NCI-H748 (cell line): ENCODE results near the gene GPM6B.

Experiments
- DNase-seq: peaks from one replicate; lab custom pipeline; 2025; ENCODE audit not compliant: unreplicated experiment; lab: John Stamatoyannopoulos, UW

Gene GPM6B

GRCh38 chrX:13825178-13825762 is 8.4 kb upstream of the GPM6B start:
- DNase-seq = no peak

GRCh38 chrX:13824746-13825145 is 7.9 kb upstream of the GPM6B start:
- no peak for DNase-seq

- no peak for DNase-seq
Observed at GRCh38 chrX:13821738-13822137, 4.8 kb upstream of the GPM6B start.

GRCh38 chrX:13816176-13816575 is 717 bp downstream of the GPM6B start:
- DNase-seq = no peak

- DNase-seq = no peak
Observed at GRCh38 chrX:13815664-13816063, 1.2 kb downstream of the GPM6B start.

GRCh38 chrX:13808865-13809264 is 8.0 kb downstream of the GPM6B start:
- DNase-seq = no peak

GRCh38 chrX:13808293-13808692 is 8.6 kb downstream of the GPM6B start:
- DNase-seq = no peak

- DNase-seq = no peak
Observed at GRCh38 chrX:13805241-13805640, 11.7 kb downstream of the GPM6B start.

GRCh38 chrX:13803116-13803515 is 13.8 kb downstream of the GPM6B start:
- DNase-seq = no peak

GRCh38 chrX:13798184-13798583 is 18.7 kb downstream of the GPM6B start:
- DNase-seq = no peak

- no peak for DNase-seq
Observed at GRCh38 chrX:13797512-13797911, 19.4 kb downstream of the GPM6B start.

GRCh38 chrX:13794417-13794816 is 22.5 kb downstream of the GPM6B start:
- no peak for DNase-seq

- DNase-seq = no peak
Observed at GRCh38 chrX:13793897-13794296, 23.0 kb downstream of the GPM6B start.

GRCh38 chrX:13791559-13791958 is 25.3 kb downstream of the GPM6B start:
- peak; percentile 67 for DNase-seq

GRCh38 chrX:13791145-13791544 is 25.7 kb downstream of the GPM6B start:
- DNase-seq = no peak

GRCh38 chrX:13790206-13791131 is 26.4 kb downstream of the GPM6B start:
- DNase-seq = no peak

GRCh38 chrX:13786048-13786447 is 30.8 kb downstream of the GPM6B start:
- DNase-seq = peak; percentile 87

GRCh38 chrX:13780868-13781427 is 35.9 kb downstream of the GPM6B start:
- no peak for DNase-seq

GRCh38 chrX:13778916-13779315 is 38.0 kb downstream of the GPM6B start:
- DNase-seq = no peak

GRCh38 chrX:13776387-13776786 is 40.5 kb downstream of the GPM6B start:
- no peak for DNase-seq

- no peak for DNase-seq
Observed at GRCh38 chrX:13775837-13776236, 41.1 kb downstream of the GPM6B start.

GRCh38 chrX:13774696-13775095 is 42.2 kb downstream of the GPM6B start:
- peak; percentile 3 for DNase-seq
